Mononuclear cell (primary cell): ENCODE measurements around the gene CFAP119. TPM values are rescaled to one million over a fixed set of nuclear protein-coding genes. Genes with fewer than 3 reads are reported as not detected.

Experiments
- H3K27me3 ChIP-seq: 2 replicates; pipeline ENCODE4 v1.6.0; 2011; ENCODE audit warnings: low read length, control low read depth; ENCODE audit not compliant: insufficient read depth
- H3K4me1 ChIP-seq: 2 replicates; pipeline ENCODE4 v1.5.1; 2011; ENCODE audit warnings: mild to moderate bottlenecking, low read length, control low read depth; ENCODE audit not compliant: insufficient read depth
- H3K4me3 ChIP-seq: 2 replicates; pipeline ENCODE4 v1.5.1; 2011; ENCODE audit warnings: mild to moderate bottlenecking, low read length, moderate library complexity
- H3K9me3 ChIP-seq: 2 replicates; pipeline ENCODE4 v1.5.1; 2011; ENCODE audit warnings: low read depth, mild to moderate bottlenecking, control low read depth, low read length
- total RNA-seq: library from RNA; depleted of rRNA; stranded (reverse); fragments of >200 nt; gene quantifications from one replicate; pipeline ENCODE4 v1.2.3, GENCODE V29; 2012

Gene CFAP119
- total RNA-seq, 1 donor, result 2.2 TPM

DNA sequence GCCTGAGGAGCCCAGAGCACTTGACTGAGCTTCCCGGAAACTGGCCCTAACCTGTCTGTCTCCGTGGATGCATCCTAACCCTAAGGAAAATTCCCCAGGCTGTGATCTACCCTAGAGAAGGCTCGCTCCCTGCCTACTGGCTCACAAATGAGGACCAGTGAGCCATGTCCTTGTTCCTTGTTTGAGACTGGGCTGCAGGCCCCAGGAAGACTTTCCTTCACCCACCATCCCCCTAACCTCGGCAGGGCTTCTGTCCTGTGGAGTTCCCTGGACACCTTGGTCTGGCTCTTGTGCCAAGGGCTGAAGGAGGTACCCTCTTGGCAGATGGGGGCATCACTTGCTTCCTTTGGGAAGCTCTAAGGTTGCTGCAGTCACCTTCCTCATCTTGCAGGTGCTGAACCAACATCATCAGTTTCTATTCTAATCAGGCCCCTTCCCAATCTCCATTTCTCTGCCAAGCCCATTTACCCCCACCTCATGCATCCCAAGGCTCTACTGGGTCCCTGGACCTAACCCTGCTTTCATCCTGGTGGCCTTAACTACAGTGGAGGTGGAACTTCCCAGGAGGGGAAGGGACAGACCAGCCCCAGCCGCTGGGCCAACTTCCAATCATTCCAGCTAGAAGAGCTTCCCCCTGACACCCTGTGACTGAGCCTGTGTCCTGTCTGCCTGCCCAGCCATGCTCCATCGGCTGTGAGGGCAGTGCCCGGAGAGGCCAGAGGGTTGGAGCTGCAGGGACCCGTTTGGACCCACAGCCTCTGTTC lies 12.7 kb upstream of the CFAP119 start:
- Histone ChIP-seq H3K9me3 (no peaks in the 10 kb centered on the region), H3K4me3 (no peak overlapping the region), H3K4me1 (peaks cover 21% of the 10 kb centered on the region), H3K27me3 (no peaks in the 10 kb centered on the region)

DNA sequence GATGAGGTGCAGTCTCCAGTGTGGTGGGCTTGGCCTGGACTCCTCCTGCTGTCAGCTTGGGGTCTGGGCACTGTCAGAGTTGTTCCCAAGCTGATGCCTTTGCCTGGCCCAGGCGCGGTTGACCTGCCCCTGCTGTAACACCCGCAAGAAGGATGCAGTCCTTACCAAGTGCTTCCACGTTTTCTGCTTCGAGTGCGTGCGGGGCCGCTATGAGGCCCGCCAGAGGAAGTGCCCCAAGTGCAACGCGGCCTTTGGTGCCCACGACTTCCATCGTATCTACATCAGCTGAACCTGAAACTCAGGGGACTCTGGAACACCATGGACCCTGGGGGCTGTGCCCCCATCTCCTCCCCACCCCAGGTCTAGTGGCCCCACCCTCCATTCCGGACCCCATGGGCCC lies 12.0 kb upstream of the CFAP119 start:
- H3K4me1 ChIP-seq, result peaks cover 21% of the 10 kb centered on the region
- no peaks in the 10 kb centered on the region for H3K27me3 ChIP-seq
- no peaks in the 10 kb centered on the region for H3K9me3 ChIP-seq
- H3K4me3 ChIP-seq, result no peak overlapping the region

DNA sequence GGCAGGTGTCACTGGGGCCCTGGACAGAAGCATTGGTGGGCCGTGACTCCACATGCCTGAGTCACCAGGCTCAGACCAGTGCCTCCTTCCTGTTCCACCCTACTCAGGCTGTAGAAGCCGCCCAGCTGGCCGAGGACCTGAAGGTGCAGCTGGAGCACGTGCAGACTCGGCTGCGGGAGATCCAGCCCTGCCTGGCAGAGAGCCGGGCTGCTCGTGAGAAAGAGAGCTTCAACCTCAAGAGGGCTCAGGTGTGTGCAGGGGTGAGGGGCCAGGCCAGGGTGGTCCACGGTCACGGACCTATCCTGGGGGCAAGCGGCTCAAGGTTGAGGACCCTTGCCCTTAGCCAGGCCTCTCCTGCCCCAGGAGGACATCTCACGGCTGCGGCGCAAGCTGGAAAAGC lies 9.9 kb upstream of the CFAP119 start:
- H3K9me3 ChIP-seq, result no peaks in the 10 kb centered on the region

DNA sequence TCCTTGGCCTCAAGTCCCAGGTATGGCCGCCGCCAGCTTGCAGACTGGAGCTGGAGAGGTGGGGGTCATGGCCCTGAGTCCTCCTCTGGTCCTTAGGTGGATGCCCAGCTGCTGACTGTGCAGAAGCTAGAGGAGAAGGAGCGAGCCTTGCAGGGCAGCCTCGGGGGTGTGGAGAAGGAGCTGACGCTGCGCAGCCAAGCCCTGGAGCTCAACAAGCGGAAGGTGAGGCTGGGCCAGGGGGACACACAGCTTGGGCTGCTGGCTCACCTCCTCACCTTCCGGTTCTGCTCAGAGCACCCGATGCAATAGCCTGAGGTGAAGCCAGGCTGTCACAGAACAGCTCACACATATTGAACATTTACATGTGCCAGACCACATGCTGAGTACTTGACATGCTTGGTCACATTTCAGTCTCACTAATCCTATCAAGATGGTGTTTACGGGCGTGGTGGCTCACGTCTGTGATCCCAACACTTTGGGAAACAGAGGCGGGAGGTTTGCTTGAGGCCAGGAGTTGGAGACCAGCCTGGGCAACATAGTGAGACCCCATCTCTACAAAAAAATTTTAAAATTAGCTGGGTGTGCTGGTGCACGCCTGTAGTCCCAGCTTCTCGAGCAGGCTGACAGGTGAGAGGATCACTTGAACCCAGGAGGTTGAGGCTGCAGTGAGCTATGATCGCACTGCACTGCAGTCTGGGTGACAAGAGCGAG lies 7.7 kb upstream of the CFAP119 start:
- H3K9me3 ChIP-seq, result no peaks in the 10 kb centered on the region
- no peak overlapping the region for H3K4me3 ChIP-seq
- H3K4me1 ChIP-seq, result no peaks in the 10 kb centered on the region
- no peaks in the 10 kb centered on the region for H3K27me3 ChIP-seq

More for the DNA sequence above, 9.9 kb upstream of the CFAP119 start:
- H3K27me3 ChIP-seq, result no peaks in the 10 kb centered on the region
- H3K4me1 ChIP-seq, result peaks cover 19% of the 10 kb centered on the region
- H3K4me3 ChIP-seq, result no peak overlapping the region

DNA sequence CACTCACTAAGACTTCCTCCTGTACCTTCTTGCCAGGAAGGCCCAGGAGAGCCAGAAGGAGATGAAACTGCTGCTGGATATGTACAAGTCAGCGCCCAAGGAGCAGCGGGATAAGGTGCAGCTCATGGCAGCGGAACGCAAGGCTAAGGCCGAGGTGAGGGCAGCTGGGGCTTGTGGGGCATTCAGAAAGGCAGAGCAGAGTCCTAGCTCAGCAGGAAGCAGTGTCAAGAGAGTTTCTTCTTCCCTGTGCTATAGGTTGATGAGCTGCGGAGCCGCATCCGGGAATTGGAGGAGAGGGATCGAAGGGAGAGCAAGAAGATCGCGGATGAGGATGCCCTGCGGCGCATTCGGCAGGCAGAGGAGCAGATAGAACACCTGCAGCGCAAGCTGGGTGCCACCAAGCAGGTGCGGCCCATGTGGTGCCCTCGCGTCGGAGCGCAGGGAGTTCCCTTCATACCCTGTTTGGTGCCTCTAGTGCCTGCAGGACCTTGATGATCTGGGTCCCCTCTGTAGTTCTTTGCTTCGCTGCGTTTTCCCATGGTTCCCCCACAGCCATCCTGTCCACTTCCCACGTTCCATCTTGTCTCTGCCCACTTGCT lies 6.8 kb upstream of the CFAP119 start:
- Histone ChIP-seq H3K9me3 (no peaks in the 10 kb centered on the region), H3K4me1 (peaks cover 4% of the 10 kb centered on the region), H3K4me3 (no peak overlapping the region), H3K27me3 (no peaks in the 10 kb centered on the region)

DNA sequence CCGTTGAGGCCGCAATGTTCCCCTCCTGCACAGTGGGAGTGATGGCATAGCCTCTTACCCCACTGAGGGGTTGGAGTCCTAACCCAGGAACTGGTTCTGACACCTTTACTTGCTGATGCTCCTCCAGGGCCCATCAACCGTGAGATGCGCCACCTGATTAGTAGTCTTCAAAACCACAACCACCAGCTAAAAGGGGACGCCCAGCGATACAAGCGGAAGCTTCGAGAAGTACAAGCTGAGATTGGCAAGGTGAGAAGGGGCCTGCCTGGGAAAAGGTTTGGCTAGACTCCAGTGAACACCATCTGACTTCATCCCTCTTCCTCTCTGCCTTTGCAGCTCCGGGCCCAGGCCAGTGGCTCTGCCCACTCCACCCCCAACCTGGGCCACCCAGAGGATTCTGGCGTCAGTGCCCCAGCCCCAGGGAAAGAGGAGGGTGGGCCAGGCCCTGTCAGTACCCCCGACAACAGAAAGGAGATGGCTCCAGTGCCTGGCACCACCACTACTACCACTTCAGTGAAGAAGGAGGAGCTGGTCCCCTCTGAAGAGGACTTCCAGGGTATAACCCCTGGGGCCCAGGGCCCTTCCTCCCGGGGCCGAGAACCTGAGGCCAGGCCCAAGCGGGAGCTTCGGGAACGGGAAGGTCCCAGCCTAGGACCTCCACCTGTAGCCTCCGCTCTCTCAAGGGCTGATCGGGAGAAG lies 6.1 kb upstream of the CFAP119 start:
- Histone ChIP-seq H3K9me3 (no peaks in the 10 kb centered on the region), H3K27me3 (no peaks in the 10 kb centered on the region), H3K4me3 (no peak overlapping the region), H3K4me1 (peaks cover 11% of the 10 kb centered on the region)

DNA sequence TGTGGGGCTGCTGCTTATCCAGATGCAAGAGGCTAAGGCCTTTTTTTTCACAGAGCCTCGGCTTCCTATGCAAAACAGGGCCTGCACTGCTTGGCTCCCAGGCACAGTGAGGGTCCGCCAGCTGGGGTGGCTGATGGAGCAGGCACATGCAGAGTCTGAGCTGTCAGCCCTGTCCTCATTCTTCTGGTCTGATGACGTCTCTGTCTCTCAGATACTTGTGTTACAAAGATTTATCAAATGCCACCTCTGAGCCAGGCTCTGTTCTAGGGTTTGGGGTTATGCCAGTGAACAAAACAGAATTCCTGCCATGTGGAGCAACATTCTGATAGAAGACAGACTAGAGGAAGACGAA lies 5.0 kb upstream of the CFAP119 start:
- Histone ChIP-seq H3K4me1 (peaks cover 17% of the 10 kb centered on the region), H3K9me3 (no peaks in the 10 kb centered on the region), H3K27me3 (no peaks in the 10 kb centered on the region), H3K4me3 (no peak overlapping the region)

DNA sequence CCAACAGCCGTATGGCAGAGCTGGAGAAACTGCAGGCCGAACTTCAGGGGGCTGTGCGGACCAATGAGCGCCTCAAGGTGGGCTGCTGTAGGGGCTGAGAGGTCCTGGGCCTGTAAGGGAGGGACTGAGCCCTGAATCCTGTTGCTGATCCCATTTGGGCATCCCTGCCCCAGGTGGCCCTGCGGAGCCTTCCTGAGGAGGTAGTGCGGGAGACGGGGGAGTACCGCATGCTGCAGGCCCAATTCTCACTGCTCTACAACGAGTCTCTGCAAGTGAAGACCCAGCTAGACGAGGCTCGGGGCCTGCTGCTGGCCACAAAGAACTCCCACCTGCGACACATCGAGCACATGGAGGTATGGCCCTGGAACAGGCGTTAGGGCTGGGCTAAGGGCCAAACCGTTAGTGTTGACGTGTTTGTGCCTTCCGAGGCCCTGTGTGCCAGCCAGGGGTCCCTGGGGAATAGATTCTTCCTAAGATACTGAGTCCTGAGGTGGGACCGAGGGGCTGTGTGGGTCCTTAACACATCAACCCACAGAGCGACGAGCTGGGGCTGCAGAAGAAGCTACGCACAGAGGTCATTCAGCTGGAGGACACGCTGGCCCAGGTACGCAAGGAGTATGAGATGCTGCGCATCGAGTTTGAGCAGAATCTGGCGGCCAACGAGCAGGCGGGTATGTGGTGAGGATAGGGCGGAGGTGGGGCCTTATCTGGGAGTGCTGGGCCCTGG lies 4.5 kb upstream of the CFAP119 start:
- Histone ChIP-seq H3K4me1 (peaks cover 21% of the 10 kb centered on the region), H3K4me3 (no peak overlapping the region), H3K27me3 (no peaks in the 10 kb centered on the region), H3K9me3 (no peaks in the 10 kb centered on the region)

DNA sequence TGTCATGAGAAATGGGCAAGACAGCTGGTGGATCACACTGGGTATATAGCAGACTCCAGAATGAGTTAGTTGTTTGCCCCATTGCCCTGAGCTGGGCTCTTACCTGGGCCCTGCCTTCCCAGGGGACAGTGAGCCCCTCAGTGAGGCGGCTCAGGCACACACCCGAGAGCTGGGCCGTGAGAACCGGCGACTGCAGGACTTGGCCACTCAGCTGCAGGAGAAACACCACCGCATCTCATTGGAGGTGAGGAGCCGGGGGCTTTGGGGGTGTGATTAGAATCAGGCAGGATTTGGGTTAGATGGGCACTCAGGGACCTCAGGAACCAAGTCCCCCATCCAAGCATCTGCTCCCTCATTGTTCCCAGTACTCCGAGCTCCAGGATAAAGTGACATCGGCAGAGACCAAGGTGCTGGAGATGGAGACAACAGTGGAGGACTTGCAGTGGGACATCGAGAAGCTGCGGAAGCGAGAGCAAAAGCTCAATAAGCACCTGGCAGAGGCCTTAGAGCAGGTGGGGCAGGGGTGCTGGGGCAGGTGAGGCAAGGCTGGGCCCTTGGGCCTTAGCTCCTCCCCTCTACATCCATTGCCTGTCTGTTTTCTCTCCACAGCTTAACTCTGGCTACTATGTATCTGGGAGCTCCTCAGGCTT lies 3.1 kb upstream of the CFAP119 start:
- peaks cover 35% of the 10 kb centered on the region for H3K4me1 ChIP-seq
- H3K27me3 ChIP-seq, result no peaks in the 10 kb centered on the region
- no peaks in the 10 kb centered on the region for H3K9me3 ChIP-seq
- H3K4me3 ChIP-seq, result no peak overlapping the region

DNA sequence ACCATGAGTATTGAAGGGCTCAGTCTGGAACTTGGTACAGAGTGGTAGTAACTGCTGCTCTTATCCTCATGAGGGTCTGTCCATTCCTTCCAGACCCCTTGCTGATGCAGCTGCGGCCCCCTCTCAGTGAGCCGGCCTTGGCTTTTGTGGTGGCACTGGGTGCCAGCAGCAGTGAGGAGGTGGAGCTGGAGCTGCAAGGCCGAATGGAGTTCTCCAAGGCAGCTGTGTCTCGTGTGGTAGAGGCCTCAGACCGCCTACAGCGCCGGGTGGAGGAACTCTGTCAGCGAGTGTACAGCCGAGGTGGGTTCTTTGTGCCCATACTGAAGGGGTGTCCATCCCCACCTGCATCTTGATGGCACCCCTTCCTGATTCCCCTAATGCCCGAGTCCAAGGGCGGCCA lies 2.2 kb upstream of the CFAP119 start:
- Histone ChIP-seq H3K9me3 (no peaks in the 10 kb centered on the region), H3K4me1 (peaks cover 43% of the 10 kb centered on the region), H3K27me3 (no peaks in the 10 kb centered on the region), H3K4me3 (no peak overlapping the region)

DNA sequence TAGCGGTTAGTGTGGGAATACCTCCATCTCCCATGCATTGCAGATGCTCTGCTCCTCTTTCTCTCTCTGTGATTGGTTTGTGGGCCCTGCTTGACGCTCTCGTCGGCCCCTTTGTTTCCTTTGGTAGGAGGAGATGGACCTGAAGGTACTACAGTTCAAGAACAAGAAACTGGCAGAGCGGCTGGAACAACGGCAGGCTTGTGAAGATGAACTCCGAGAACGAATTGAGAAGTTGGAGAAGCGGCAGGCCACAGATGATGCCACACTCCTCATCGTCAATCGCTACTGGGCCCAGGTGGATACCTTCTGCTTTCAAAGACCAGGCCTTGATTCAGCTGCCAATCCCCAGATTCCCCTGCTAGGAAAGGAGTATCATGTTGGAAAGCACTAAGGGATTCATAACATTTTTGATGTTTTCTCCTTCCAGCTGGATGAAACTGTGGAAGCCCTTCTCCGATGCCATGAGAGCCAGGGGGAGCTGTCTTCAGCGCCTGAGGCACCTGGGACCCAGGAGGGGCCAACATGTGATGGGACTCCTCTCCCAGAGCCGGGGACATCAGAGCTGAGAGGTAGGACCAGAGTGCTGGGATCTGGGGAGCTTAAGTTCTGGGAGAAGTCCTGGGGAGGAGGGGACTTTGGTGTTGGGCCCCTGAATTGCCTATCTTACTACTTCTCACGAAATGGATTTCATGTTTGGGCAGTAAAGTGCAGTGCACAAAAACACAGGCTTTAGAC lies 1.3 kb upstream of the CFAP119 start:
- Histone ChIP-seq H3K4me3 (peak overlapping the region; percentile 78), H3K4me1 (peaks cover 53% of the 10 kb centered on the region), H3K9me3 (no peaks in the 10 kb centered on the region), H3K27me3 (no peaks in the 10 kb centered on the region)

DNA sequence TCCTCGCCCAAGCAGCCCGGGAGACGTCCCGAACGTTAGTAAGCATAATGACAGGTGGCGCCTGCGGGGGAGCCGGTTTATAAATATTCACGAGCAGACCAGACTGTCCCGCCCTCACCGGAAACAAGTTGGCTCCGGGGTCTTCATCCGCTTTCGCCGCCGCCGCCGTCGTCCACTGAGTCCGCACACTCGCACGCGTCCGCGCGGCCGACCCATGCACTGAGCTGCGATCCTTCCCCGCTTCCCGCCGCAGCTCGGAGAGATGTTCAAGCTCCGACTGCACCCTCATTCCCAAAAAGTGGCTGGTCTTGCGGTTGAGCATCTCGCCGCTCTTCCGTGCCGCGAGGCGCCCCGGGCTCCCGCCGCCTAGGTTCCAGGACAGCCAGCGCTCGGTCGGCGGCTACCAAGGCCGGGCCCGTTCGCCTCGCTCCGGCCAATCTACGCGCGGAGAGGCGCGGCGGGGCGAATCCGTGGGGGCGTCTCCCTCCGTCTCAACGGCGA lies 385 bp downstream of the CFAP119 start:
- Histone ChIP-seq H3K4me1 (peaks cover 55% of the 10 kb centered on the region), H3K9me3 (no peaks in the 10 kb centered on the region), H3K27me3 (no peaks in the 10 kb centered on the region), H3K4me3 (peak overlapping the region; percentile 78)

DNA sequence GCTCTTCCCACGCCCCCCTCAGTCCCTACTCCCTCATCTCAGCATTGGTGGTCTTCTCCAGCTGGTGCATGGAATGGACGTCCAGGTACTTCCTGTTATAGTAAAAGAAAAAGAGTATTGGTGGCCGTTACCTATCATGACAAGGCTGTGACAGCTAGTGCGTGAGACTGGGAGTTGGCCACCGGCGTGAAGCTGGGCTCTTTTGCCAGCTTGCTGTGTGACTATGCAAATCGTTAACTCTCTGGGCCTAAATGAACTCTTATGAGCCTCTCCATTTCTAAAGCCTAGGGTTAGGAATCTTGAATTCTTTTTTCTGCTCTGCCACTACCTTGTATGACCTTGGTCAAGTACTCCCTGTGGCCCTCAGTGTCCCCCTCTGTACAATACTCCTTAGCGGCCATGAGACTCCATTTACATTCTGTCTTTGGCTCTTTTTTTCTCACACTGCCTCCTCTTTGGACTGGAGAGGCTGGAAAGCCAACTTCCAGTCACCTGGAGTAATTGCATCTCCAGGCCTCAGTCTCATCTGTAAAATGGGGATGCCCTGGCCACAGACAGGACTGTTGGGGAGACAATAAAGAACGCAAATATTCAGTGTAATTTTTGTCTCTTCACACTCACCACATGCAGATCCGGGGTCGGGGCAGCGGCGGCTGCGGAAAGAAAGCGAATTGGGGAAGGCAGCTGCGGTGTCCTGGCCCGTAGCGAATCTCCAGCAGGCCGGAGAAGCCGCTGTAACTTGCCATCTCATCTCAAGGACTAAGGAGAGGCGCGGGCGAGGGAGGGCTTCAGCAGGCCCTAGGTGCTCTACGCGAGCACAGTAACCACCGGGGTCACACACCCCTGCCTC lies 1.1 kb downstream of the CFAP119 start:
- no peaks in the 10 kb centered on the region for H3K9me3 ChIP-seq
- no peaks in the 10 kb centered on the region for H3K27me3 ChIP-seq
- peaks cover 55% of the 10 kb centered on the region for H3K4me1 ChIP-seq
- H3K4me3 ChIP-seq, result peak overlapping the region; percentile 78
